TTC549 (cell line): ENCODE results near the gene APOBEC3A.
"Not testable (repeated sequence)": the region's sequence is repeated elsewhere in the genome, so short reads cannot be mapped to it uniquely, and the experiment has no call there.

ENCODE experiments used
- FAIRE-seq: peaks from 2 replicates; lab custom pipeline; 2012; peaks lifted over from hg19 to GRCh38; lab: Jason Lieb, UNC

APOBEC3A gene

GRCh38 chr22:38959590-38959989 lies 2.2 kb downstream of the APOBEC3A start:
- no peak for FAIRE-seq

GRCh38 chr22:38960673-38961072 lies 3.3 kb downstream of the APOBEC3A start:
- not testable (repeated sequence) for FAIRE-seq

GRCh38 chr22:38963291-38963738 lies 5.9 kb downstream of the APOBEC3A start:
- FAIRE-seq = not testable (repeated sequence)

- no peak for FAIRE-seq
These were observed 6.5 kb downstream of the APOBEC3A start for GRCh38 chr22:38963872-38964271.

GRCh38 chr22:38964306-38964705 lies 6.9 kb downstream of the APOBEC3A start:
- FAIRE-seq = no peak

GRCh38 chr22:38964989-38965388 lies 7.6 kb downstream of the APOBEC3A start:
- no peak for FAIRE-seq

GRCh38 chr22:38965614-38966379 lies 8.4 kb downstream of the APOBEC3A start:
- no peak for FAIRE-seq

GRCh38 chr22:38966380-38966702 lies 8.9 kb downstream of the APOBEC3A start:
- FAIRE-seq = no peak

GRCh38 chr22:38966942-38967341 lies 9.5 kb downstream of the APOBEC3A start:
- FAIRE-seq = no peak

GRCh38 chr22:38967451-38968450 lies 10.3 kb downstream of the APOBEC3A start:
- no peak for FAIRE-seq

GRCh38 chr22:38968801-38969200 lies 11.4 kb downstream of the APOBEC3A start:
- FAIRE-seq = no peak

- no peak for FAIRE-seq
These were observed 13.1 kb downstream of the APOBEC3A start for GRCh38 chr22:38970551-38970950.

- FAIRE-seq = no peak
These were observed 13.8 kb downstream of the APOBEC3A start for GRCh38 chr22:38971202-38971601.

- no peak for FAIRE-seq
These were observed 14.4 kb downstream of the APOBEC3A start for GRCh38 chr22:38971791-38972190.

- no peak for FAIRE-seq
These were observed 15.1 kb downstream of the APOBEC3A start for GRCh38 chr22:38972558-38972957.

- FAIRE-seq = no peak
These were observed 16.1 kb downstream of the APOBEC3A start for GRCh38 chr22:38973289-38974169.

- FAIRE-seq = no peak
These were observed 16.9 kb downstream of the APOBEC3A start for GRCh38 chr22:38974170-38974825.

GRCh38 chr22:38974826-38975175 lies 17.4 kb downstream of the APOBEC3A start:
- no peak for FAIRE-seq

- not testable (repeated sequence) for FAIRE-seq
These were observed 19.9 kb downstream of the APOBEC3A start for GRCh38 chr22:38977289-38977688.

- not testable (repeated sequence) for FAIRE-seq
These were observed 23.2 kb downstream of the APOBEC3A start for GRCh38 chr22:38980587-38980986.
